ENCODE data around the gene CBX2. TPM values are rescaled to one million over a fixed set of nuclear protein-coding genes. Genes with fewer than 3 reads are reported as not detected.

The CBX2 gene
- total and polyA plus RNA-seq, 8 donors, result 1.1 to 3.2 (median 2.5) TPM

GRCh38 chr17:79733692-79734070 is 44.3 kb upstream of the CBX2 start:
- ATAC-seq, result no peak
- DNase-seq, result no peak
- TF ChIP-seq CTCF (IDR thresholded peaks at IDR 0.05), result no peak
- Histone ChIP-seq H3K27ac (peak overlapping the region in 2 of 4 donors; percentile 15 to 51), H3K4me1 (no peaks in the 10 kb centered on the region), H3K36me3 (no peaks in the 10 kb centered on the region), H3K9me3 (no peaks in the 10 kb centered on the region), H3K27me3 (no peaks in the 10 kb centered on the region), H3K4me3 (no peak overlapping the region)
- FAIRE-seq, result no peak
- intact Hi-C loops (cut with DNase I), result no loop called here
- 75 to 84% methylated on average over 9 of the region's 9 CpGs for WGBS, 2 donors

GRCh38 chr17:79735096-79735495 is 42.9 kb upstream of the CBX2 start:
- intact Hi-C loops (cut with DNase I), result no loop called here
- FAIRE-seq, result no peak
- Histone ChIP-seq H3K4me1 (no peaks in the 10 kb centered on the region), H3K4me3 (no peak overlapping the region), H3K27me3 (no peaks in the 10 kb centered on the region), H3K27ac (no peak overlapping the region), H3K9me3 (no peaks in the 10 kb centered on the region), H3K36me3 (no peaks in the 10 kb centered on the region)
- ATAC-seq, result no peak
- no peak for TF ChIP-seq CTCF (IDR thresholded peaks at IDR 0.05)
- WGBS, 2 donors, result 89 to 96% methylated on average over 32 of the region's 32 CpGs
- no peak for DNase-seq

- intact Hi-C loops (cut with DNase I), result no loop called here
- Histone ChIP-seq H3K27ac (no peak overlapping the region), H3K27me3 (no peaks in the 10 kb centered on the region), H3K4me3 (no peak overlapping the region), H3K36me3 (no peaks in the 10 kb centered on the region), H3K4me1 (peaks cover 0 to 10% (median 0%) of the 10 kb centered on the region in 3 donors), H3K9me3 (no peaks in the 10 kb centered on the region)
- FAIRE-seq, result no peak
- no peak for TF ChIP-seq CTCF (IDR thresholded peaks at IDR 0.05)
- ATAC-seq, result no peak
- DNase-seq, result no peak
- 72 to 84% methylated on average over 28 to 30 of the region's 30 CpGs for WGBS, 2 donors
These were observed 40.7 kb upstream of the CBX2 start for GRCh38 chr17:79737046-79737921.

GRCh38 chr17:79737922-79738578 is 39.9 kb upstream of the CBX2 start:
- no peak for TF ChIP-seq CTCF (IDR thresholded peaks at IDR 0.05)
- no peak overlapping the region for H3K4me3 ChIP-seq
- no peaks in the 10 kb centered on the region for H3K36me3 ChIP-seq
- peaks cover 0 to 10% (median 0%) of the 10 kb centered on the region in 3 donors for H3K4me1 ChIP-seq
- peak overlapping the region in 1 of 4 donors; percentile 81 for H3K27ac ChIP-seq
- intact Hi-C loops (cut with DNase I), result no loop called here
- FAIRE-seq, result no peak
- DNase-seq, result no peak
- no peaks in the 10 kb centered on the region for H3K9me3 ChIP-seq
- no peaks in the 10 kb centered on the region for H3K27me3 ChIP-seq
- ATAC-seq, result no peak
- 72 to 80% methylated on average over 17 of the region's 17 CpGs for WGBS, 2 donors

- Histone ChIP-seq H3K4me1 (peaks cover 0 to 10% (median 0%) of the 10 kb centered on the region in 3 donors), H3K4me3 (no peak overlapping the region), H3K36me3 (no peaks in the 10 kb centered on the region), H3K9me3 (no peaks in the 10 kb centered on the region), H3K27me3 (no peaks in the 10 kb centered on the region), H3K27ac (peak overlapping the region; percentile 45 to 81 (median 68))
- DNase-seq (no peak), FAIRE-seq (no peak), ATAC-seq (no peak)
- intact Hi-C loops (cut with DNase I), result no loop called here
- TF ChIP-seq CTCF (IDR thresholded peaks at IDR 0.05), result no peak
- 52 to 54% methylated on average over 14 of the region's 14 CpGs for WGBS, 2 donors
These were observed 39.3 kb upstream of the CBX2 start for GRCh38 chr17:79738643-79739042.

Data from pancreas (tissue), 10 donors.